Aorta (tissue), 5 donors: Measurements from ENCODE around the gene NFKBIL1. TPM values are rescaled to one million over a fixed set of nuclear protein-coding genes. Genes with fewer than 3 reads are reported as not detected.

Experiments used
- ATAC-seq: fragments of 200-7000 bp; cut with Tn5 transposase; one replicate; pipeline ENCODE4 v1.9.1; 2022; ENCODE audit warnings: moderate library complexity; ENCODE audit not compliant: low FRiP score
- DNase-seq, 2 donors: peaks; one replicate each; pipeline ENCODE4 v3.0.0-alpha.2; 2020
- H3K27ac ChIP-seq, 2 donors: one replicate each; pipeline ENCODE4 v1.5.1; 2013; ENCODE audit warnings: low read length in 2 of 2, mild to moderate bottlenecking in 2 of 2, moderate library complexity in 2 of 2, control low read depth in 1 of 2, inconsistent platforms in 1 of 2, low read depth in 1 of 2
- H3K27me3 ChIP-seq, 2 donors: one replicate each; pipeline ENCODE4 v1.6.1; 2013; ENCODE audit warnings: control low read depth in 1 of 2, low read length in 1 of 2, mild to moderate bottlenecking in 1 of 2, moderate library complexity in 1 of 2; ENCODE audit not compliant: insufficient read depth in 2 of 2, control insufficient read depth in 1 of 2
- H3K36me3 ChIP-seq, 2 donors: one replicate each; pipeline ENCODE4 v1.6.1; 2013; ENCODE audit warnings: control low read depth in 1 of 2, low read length in 1 of 2, mild to moderate bottlenecking in 1 of 2; ENCODE audit not compliant: insufficient read depth in 2 of 2, control insufficient read depth in 1 of 2
- H3K4me1 ChIP-seq, 2 donors: one replicate each; pipeline ENCODE4 v1.6.1; 2013; ENCODE audit warnings: low read length in 2 of 2, control low read depth in 1 of 2, mild to moderate bottlenecking in 1 of 2, moderate library complexity in 1 of 2; ENCODE audit not compliant: insufficient read depth in 2 of 2, control insufficient read depth in 1 of 2
- H3K4me3 ChIP-seq, 2 donors: one replicate each; pipeline ENCODE4 v1.5.1; 2013; ENCODE audit warnings: low read length in 2 of 2, control low read depth in 1 of 2, mild to moderate bottlenecking in 1 of 2
- H3K9me3 ChIP-seq: one replicate; pipeline ENCODE4 v1.6.1; 2013; ENCODE audit warnings: mild to moderate bottlenecking, low read length; ENCODE audit not compliant: control insufficient read depth
- WGBS, 2 donors: extraction: QIAGEN DNeasy Blood & Tissue Kit; methylation state at CpG; one replicate each; pipeline ENCODE4 v1.1.7; 2013; 5-methylcytosine and 5-hydroxymethylcytosine counted together
- intact Hi-C, 2 donors: fragments of 100-400 bp; cut with DNase I; formaldehyde crosslinking; loops; one replicate each; pipeline versions ENCODE4 v1.14.2 to v1.15.0; 2022
- polyA plus RNA-seq, 2 donors: library from polyadenylated mRNA; stranded (reverse); fragments of 200-250 nt; gene quantifications; one replicate each; pipeline ENCODE4 v1.2.3, GENCODE V29; 2013
- total RNA-seq, 2 donors: library from RNA; stranded (reverse); fragmentation: NEBNext Ultra II Directional; extraction: Animal tissue kit (Norgen Biotek cat#: 25700); gene quantifications; one replicate each; pipeline ENCODE4 v1.2.1, GENCODE V29; 2021
- donor health status: healthy with polysubstance abuse.
- donor health status: Bipolar disorder and iron deficiency.
- donor health status: DM: no; HTN: no; CAD: no.
- donor health status: DM: no; HTN: no; CAD: no.
- donor health status: DM: yes; HTN: yes; CAD: no.

NFKBIL1 gene
- total and polyA plus RNA-seq, 4 donors = 16.0 to 49.5 (median 22.0) TPM

DNA sequence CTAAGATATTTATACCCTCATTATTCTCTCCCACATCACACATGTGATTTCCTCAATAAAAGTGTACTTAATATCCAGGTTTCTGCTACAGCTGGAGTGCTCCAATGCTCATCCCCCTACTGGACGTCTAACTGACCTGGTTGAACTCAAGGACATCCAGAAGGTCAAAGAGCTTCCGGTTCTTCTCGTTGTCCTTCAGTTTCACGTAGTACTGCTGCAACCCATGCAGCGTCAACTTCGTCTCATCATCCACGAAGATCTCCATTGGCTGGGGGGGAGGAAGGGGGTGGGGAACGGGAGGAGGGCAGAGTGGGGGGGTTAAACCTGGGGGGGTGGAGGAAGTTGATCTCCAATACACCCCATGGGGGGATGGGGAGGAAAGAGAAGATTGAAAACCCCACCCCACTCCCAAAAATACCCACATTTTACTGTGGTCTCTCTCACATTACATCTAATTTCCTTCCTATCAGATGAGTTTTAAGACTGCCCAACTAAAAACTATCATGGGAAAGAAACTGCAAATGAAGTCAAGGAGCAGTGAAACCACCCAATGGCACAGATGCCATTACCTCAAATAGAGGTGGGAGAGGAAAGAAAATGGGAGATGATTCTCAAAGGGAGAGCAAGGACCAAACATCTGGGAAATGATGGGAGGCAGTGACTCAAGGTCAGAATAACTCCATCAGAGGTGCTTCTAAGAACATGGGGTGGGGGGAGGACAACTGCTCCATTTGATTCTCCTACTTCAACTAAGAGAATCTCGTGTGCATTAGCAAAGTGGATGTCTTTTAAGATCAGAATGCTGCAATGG, 14.6 kb upstream of the NFKBIL1 start:
- WGBS, 2 donors = 58 to 65% methylated on average over 9 of the region's 9 CpGs
- no peak overlapping the region for H3K4me3 ChIP-seq
- H3K36me3 ChIP-seq = peaks cover 9 to 21% of the 10 kb centered on the region in 2 donors

DNA sequence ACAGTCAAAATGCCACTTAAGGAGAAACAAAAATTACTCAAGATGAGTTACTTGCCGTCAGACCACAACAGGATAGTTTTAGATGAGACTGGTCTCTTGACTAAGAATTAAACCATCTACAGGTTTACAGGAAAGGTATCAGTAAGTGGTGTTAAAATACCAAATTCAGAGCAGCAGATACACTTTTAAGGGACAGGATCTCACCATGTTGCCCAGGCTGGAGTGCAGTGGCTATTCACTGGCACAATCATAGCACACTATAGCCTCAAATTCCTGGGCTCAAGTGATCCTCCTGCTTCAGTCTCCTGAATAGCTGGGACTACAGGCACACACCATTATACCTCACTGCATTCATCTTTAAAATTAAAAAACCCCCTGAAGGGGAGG, 14.0 kb upstream of the NFKBIL1 start:
- H3K27me3 ChIP-seq = no peaks in the 10 kb centered on the region
- intact Hi-C loops = no loop called here
- no peak for DNase-seq
- peaks cover 11 to 22% of the 10 kb centered on the region in 2 donors for H3K36me3 ChIP-seq
- no peaks in the 10 kb centered on the region for H3K4me1 ChIP-seq
- no peaks in the 10 kb centered on the region for H3K9me3 ChIP-seq
- H3K27ac ChIP-seq = no peak overlapping the region
- no peak overlapping the region for H3K4me3 ChIP-seq
- 78 to 92% methylated on average over 1 of the region's 1 CpG for WGBS, 2 donors
- ATAC-seq = no peak

More for the DNA sequence above, 14.6 kb upstream of the NFKBIL1 start:
- Histone ChIP-seq H3K9me3 (no peaks in the 10 kb centered on the region), H3K27me3 (no peaks in the 10 kb centered on the region), H3K27ac (no peak overlapping the region), H3K4me1 (no peaks in the 10 kb centered on the region)
- ATAC-seq = no peak
- DNase-seq = no peak
- intact Hi-C loops = no loop called here

DNA sequence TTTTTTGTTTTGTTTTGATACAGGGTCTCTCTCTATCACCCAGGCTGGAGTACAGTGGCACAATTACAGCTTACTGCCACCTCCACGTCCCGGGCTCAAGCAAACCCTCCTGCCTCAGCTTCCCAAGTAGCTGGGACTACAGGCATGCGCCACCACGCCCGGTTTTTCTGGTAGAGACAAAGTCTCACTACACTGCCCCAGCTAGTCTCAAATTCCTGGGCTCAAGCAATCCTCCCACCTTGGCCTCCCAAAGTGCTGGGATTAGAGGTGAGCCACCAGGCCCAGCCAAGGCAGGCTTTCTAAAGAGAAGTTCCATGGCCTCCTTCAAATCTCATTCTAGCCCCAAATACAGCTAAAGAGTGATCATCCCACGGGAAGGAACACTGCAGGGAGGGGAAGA, 13.4 kb upstream of the NFKBIL1 start:
- 84% methylated on average over 6 of the region's 6 CpGs for WGBS, 2 donors
- ATAC-seq (no peak), DNase-seq (no peak)
- H3K9me3 ChIP-seq = no peaks in the 10 kb centered on the region
- H3K4me3 ChIP-seq = no peak overlapping the region
- H3K27me3 ChIP-seq = no peaks in the 10 kb centered on the region
- no peak overlapping the region for H3K27ac ChIP-seq
- intact Hi-C loops = no loop called here
- H3K36me3 ChIP-seq = peaks cover 13 to 28% of the 10 kb centered on the region in 2 donors
- H3K4me1 ChIP-seq = peaks cover 0 to 2% of the 10 kb centered on the region in 2 donors

DNA sequence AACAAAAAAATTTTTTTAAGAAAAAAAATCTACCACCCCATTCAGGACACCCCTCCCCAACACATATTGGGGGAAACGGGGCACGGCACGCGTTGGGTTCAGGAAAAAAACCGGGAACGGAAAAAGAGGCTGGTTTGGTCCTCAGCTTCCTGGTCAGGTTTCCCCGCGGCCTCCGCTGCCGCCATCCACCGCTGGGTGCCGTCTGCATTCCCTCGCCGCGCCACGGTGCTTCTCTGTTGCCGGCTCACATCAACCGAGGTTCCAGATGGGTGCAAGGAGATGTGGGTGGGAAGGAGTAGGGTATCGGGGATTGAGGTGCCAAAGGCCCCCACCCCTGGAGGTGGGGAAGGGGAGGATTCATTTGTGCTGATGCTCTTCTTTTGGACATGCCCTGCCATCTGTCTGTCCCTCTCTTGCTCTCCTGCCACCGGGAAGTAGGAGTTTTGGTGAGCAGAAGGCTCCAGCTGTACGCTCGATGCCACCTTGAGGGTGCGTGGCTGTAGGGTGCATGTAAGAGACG, 12.8 kb upstream of the NFKBIL1 start:
- Histone ChIP-seq H3K4me1 (peaks cover 0 to 2% of the 10 kb centered on the region in 2 donors), H3K27ac (no peak overlapping the region), H3K27me3 (no peaks in the 10 kb centered on the region), H3K9me3 (no peaks in the 10 kb centered on the region), H3K4me3 (no peak overlapping the region), H3K36me3 (peaks cover 14 to 30% of the 10 kb centered on the region in 2 donors)
- no peak for ATAC-seq
- 87 to 89% methylated on average over 24 of the region's 24 CpGs for WGBS, 2 donors
- intact Hi-C loops = no loop called here
- DNase-seq = no peak

DNA sequence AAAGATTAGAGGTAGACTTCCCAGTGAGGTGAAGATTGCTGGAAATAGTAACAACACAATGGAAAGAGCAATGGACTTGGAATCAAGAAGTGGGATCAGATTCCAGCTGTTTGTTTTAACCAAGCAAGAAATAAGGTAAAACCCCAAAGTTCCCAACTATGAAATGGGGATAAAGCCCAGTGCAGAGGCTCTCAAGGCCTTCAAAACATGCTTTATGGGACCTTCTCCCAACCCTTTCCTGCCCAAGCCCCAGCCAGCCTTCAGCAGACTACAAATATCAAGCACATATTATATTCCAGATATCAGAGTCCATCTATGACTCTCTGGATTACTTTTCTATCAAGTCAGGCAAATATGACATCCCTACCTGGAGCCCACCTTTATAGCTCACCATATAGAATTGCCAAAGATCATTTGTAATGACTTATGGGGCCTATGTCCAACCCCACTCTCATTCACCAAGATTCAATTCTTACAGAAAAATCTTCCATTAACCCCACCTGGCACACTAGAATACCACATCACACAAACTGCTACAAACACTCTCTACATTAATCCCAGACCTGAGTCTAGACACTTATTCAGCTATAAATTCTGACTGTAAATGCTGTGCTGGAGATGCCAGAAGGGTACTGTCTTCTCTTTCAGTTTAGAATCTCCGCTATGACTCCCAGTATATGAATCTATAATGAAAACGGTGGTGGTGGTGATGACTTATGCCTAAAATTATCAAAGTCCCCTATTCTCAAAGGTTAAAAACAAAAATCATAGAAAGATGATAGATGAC, 11.7 kb upstream of the NFKBIL1 start:
- no peaks in the 10 kb centered on the region for H3K9me3 ChIP-seq
- intact Hi-C loops = no loop called here
- peaks cover 2 to 3% of the 10 kb centered on the region in 2 donors for H3K4me1 ChIP-seq
- WGBS, 2 donors = 34 to 39% methylated on average over 2 of the region's 2 CpGs
- no peak for ATAC-seq
- no peak overlapping the region for H3K4me3 ChIP-seq
- H3K36me3 ChIP-seq = peaks cover 13 to 29% of the 10 kb centered on the region in 2 donors
- DNase-seq = no peak
- no peak overlapping the region for H3K27ac ChIP-seq
- no peaks in the 10 kb centered on the region for H3K27me3 ChIP-seq

DNA sequence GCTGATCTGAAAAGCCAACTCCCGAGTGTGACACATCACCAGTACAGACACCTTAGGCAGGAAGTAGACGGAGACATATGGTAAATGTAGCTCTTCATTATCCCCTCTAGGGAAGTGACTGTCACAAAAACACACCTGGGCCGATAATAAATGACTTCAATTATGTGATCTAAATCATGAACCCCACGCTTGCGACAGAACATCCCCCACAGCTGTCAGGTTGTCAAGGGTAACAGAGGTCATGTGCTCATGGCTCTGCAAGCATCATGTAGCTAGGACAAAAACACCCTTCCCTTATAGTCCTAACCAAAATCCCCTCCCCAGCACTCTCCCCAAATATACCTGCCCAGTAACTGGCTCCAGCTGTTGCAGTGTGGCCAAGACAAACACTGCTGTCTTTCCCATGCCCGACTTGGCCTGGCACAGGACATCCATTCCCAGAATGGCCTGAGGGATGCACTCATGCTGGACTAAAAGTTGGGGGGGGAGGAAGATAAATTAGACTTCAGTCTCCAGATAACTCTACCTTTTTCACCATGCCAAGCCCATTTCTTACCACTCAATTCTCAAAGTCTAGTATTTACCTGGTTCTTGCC, 8.5 kb upstream of the NFKBIL1 start:
- Histone ChIP-seq H3K27ac (no peak overlapping the region), H3K4me1 (peaks cover 3% of the 10 kb centered on the region in 2 donors), H3K36me3 (peaks cover 13 to 23% of the 10 kb centered on the region in 2 donors), H3K9me3 (no peaks in the 10 kb centered on the region), H3K4me3 (no peak overlapping the region), H3K27me3 (no peaks in the 10 kb centered on the region)
- 51 to 60% methylated on average over 6 of the region's 6 CpGs for WGBS, 2 donors
- intact Hi-C loops = no loop called here
- no peak for ATAC-seq
- DNase-seq = no peak

DNA sequence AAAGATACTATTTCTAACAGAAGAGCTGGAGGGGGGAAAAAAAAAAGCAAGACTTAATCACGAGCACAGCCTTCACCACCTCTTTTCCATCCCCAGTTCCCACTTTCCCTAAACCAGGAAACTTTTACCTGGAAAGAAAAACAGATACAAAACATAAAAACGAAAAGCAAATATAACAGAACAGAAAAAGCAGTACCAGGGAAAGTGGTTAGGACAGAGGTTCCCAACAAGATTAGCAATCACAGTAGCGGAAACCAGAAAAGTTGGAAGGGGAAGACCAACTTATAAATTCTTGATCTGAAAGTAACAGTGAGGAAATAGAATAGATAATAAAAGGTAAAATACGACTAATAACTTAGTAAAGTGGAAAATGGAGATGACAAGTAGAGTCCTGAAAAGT, 6.8 kb upstream of the NFKBIL1 start:
- 10 to 12% methylated on average over 4 of the region's 4 CpGs for WGBS, 2 donors

DNA sequence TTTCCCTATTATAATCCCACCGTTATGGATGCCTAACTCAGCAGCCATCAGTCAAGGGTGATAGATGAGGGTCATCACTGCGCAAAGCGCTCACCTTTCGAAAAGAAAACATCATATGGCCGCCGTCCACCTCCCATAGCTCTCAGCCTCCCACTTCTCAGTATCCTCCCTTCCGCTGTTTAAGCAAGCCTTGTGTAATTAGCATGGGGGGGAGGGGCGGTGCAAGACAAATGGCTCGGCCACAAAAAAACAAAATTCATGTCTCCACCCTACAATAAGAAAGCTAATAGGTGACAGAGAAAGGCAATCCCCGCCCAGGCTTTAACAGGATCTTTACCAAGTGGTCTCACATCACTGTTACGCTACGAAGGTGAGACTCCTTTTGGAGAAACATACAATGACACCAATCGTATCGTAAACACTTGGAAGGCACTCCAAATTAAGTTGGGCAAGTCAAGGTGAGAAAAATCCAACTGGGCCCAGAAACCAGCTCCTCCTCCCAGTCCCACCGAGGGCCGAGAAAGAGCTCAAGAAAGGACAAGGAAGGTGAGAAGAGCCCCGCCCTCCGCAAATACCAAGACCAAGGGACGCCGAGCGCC, 6.2 kb upstream of the NFKBIL1 start:
- DNase-seq = peak in 1 of 2 donors; percentile 84
- peaks cover 5 to 14% of the 10 kb centered on the region in 2 donors for H3K36me3 ChIP-seq
- peaks cover 3% of the 10 kb centered on the region in 2 donors for H3K4me1 ChIP-seq
- intact Hi-C loops = loop anchor here in 1 of 2 donors (5.0 kb wide), 2 partner anchors 49 to 636 kb away; partner anchors contain the start of genes AGPAT1 and RNF5
- H3K27ac ChIP-seq = peak overlapping the region in 1 of 2 donors; percentile 94
- no peaks in the 10 kb centered on the region for H3K27me3 ChIP-seq
- H3K9me3 ChIP-seq = no peaks in the 10 kb centered on the region
- H3K4me3 ChIP-seq = peak overlapping the region; percentile 77 to 78
- ATAC-seq = no peak
- 0% methylated on average over 21 of the region's 21 CpGs for WGBS, 2 donors

More for the DNA sequence above, 6.8 kb upstream of the NFKBIL1 start:
- H3K27ac ChIP-seq = no peak overlapping the region
- ATAC-seq (no peak), DNase-seq (no peak)
- H3K36me3 ChIP-seq = peaks cover 5 to 19% of the 10 kb centered on the region in 2 donors
- no peaks in the 10 kb centered on the region for H3K27me3 ChIP-seq
- H3K4me1 ChIP-seq = peaks cover 3% of the 10 kb centered on the region in 2 donors
- H3K9me3 ChIP-seq = no peaks in the 10 kb centered on the region
- intact Hi-C loops = loop anchor here in 1 of 2 donors (5.0 kb wide), 2 partner anchors 48 to 637 kb away; partner anchors contain the start of genes AGPAT1 and RNF5
- peak overlapping the region; percentile 77 to 78 for H3K4me3 ChIP-seq
